HepG2 (cell line): ENCODE measurements around the gene C4BPA. TPM values are rescaled to one million over a fixed set of nuclear protein-coding genes. Genes with fewer than 3 reads are reported as not detected.

Source experiments
- CENPT ChIP-seq: sonication (generic); formaldehyde crosslinking; IDR thresholded peaks from 2 replicates; pipeline ENCODE4 v1.8.0; 2022; ENCODE audit warnings: low read depth, mild to moderate bottlenecking, moderate library complexity, missing genetic modification reagents
- CHCHD3 ChIP-seq: sonication (generic); formaldehyde crosslinking; IDR thresholded peaks from 2 replicates; pipeline ENCODE4 v1.8.0; 2022; ENCODE audit warnings: mild to moderate bottlenecking, missing genetic modification reagents, moderate library complexity
- HMG20A ChIP-seq: IDR thresholded peaks from 2 replicates; pipeline ENCODE4 v1.6.1; 2016; ENCODE audit warnings: borderline replicate concordance
- JDP2 ChIP-seq: sonication (generic); formaldehyde crosslinking; IDR thresholded peaks from 2 replicates; pipeline ENCODE4 v1.8.1; 2022; ENCODE audit warnings: missing genetic modification reagents, borderline replicate concordance
- MBD4 ChIP-seq: IDR thresholded peaks from 2 replicates; pipeline ENCODE4 v1.6.1; 2012; ENCODE audit warnings: low read length, inconsistent platforms, borderline replicate concordance
- NR2F2 ChIP-seq: IDR thresholded peaks from 2 replicates; pipeline ENCODE4 v1.6.1; 2012; ENCODE audit warnings: low read depth, inconsistent platforms, borderline replicate concordance
- PHB2 ChIP-seq: fragments of 450-650 bp; IDR thresholded peaks from 2 replicates; pipeline ENCODE4 v1.6.1; 2018; ENCODE audit not compliant: partially characterized antibody
- TBX3 ChIP-seq: fragments of 450-650 bp; IDR thresholded peaks from 2 replicates; pipeline ENCODE4 v1.6.1; 2017; ENCODE audit warnings: antibody characterized with exemption, mild to moderate bottlenecking, inconsistent platforms, borderline replicate concordance
- ZNF572 ChIP-seq: sonication (generic); formaldehyde crosslinking; IDR thresholded peaks from 2 replicates; pipeline ENCODE4 v1.5.1; 2020; ENCODE audit warnings: mild to moderate bottlenecking, missing genetic modification reagents
- polyA plus RNA-seq, 8 experiments: library from polyadenylated mRNA; depleted of rRNA in 3 of 8; stranded (reverse) in 7 of 8; unstranded in 1 of 8; fragments of >200 nt; fragmentation: Illumina TruSeq in 4 of 8; extraction: Trizol in 4 of 8; gene quantifications; 2 replicates each; pipeline versions ENCODE4 v1.2.1 to v1.2.3, GENCODE V29; 2011 to 2016; ENCODE audit warnings: low read depth in 4 of 8, missing spikeins in 1 of 8, mixed read lengths in 1 of 8; ENCODE audit not compliant: insufficient read depth in 1 of 8
- total RNA-seq, 5 experiments: library from RNA; depleted of rRNA; stranded (reverse); fragments of >200 nt; fragmentation: Illumina TruSeq; extraction: Trizol; gene quantifications; 2 replicates each; pipeline ENCODE4 v1.2.3, GENCODE V29; 2016; ENCODE audit warnings: low read depth in 1 of 5
- TF ChIP-seq, protein P1 (sequence below): IDR thresholded peaks from 2 replicates; pipeline ENCODE4 v1.6.1; 2016; ENCODE audit warnings: low read depth
- TF ChIP-seq, protein P2 (sequence below): sonication (generic); formaldehyde crosslinking; IDR thresholded peaks from 2 replicates; pipeline ENCODE4 v1.4.0; 2020; ENCODE audit warnings: missing genetic modification reagents, borderline replicate concordance
- TF ChIP-seq, protein P3 (sequence below), 2 experiments: fragments of 450-650 bp in 1 of 2; sonication (generic) in 1 of 2; formaldehyde crosslinking; IDR thresholded peaks; 2 replicates each; pipeline versions ENCODE4 v1.5.0 to v1.8.0; 2020 to 2022; ENCODE audit warnings: mild to moderate bottlenecking in 1 of 2, missing genetic modification reagents in 1 of 2
- TF ChIP-seq, protein P4 (sequence below): sonication (generic); formaldehyde crosslinking; conservative IDR thresholded peaks from 2 replicates; pipeline ENCODE4 v1.4.0; 2020; ENCODE audit warnings: missing genetic modification reagents
- TF ChIP-seq, protein P5 (sequence below): IDR thresholded peaks from 2 replicates; pipeline ENCODE4 v1.6.1; 2012; ENCODE audit warnings: inconsistent platforms
- TF ChIP-seq, protein P6 (sequence below), 2 experiments: sonication (generic) in 1 of 2; formaldehyde crosslinking in 1 of 2; IDR thresholded peaks; 2 replicates each; pipeline versions ENCODE4 v1.4.0 to v1.6.1; 2016 to 2020; ENCODE audit warnings: borderline replicate concordance in 1 of 2, low read depth in 1 of 2, mild to moderate bottlenecking in 1 of 2, missing genetic modification reagents in 1 of 2

The C4BPA gene
- total and polyA plus RNA-seq, 2 of the 13 experiments (the other 11 are each of a cell fraction or from before 2014, with no cell fraction given) = 32.1 to 60.1 TPM

DNA sequence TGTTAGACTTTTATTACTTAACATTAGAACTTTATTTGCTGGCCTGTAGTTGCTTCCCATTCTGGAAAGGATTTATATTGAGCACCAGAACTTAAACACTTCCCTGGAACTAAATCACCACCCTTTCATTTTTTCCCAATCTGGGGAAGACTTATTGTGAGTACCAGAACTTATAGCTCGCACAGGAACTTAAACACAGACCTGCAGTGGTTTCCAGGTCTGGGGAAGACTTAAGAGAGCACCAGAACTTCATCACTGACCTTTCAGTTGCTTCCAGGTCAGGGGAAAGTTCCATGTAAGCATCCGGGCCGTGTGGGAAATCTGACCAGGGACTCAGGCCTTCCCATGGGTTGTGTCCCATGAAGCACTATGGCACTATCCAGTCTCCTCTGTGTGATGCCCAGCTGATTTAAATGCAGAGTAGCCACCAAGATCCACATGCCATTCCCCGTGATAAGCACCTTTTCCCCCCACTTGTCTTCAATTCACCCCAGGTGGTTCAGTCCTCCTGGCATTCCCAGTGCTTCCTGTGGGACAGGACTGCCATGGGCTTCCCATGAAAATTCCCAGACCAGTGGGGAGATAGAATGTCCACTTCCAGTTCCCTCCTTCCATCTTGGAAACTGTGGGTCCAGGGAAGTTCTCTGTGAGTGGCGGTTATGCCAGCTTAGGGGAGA is 48.9 kb downstream of the C4BPA start (continued):
- TF ChIP-seq, protein P1, sequence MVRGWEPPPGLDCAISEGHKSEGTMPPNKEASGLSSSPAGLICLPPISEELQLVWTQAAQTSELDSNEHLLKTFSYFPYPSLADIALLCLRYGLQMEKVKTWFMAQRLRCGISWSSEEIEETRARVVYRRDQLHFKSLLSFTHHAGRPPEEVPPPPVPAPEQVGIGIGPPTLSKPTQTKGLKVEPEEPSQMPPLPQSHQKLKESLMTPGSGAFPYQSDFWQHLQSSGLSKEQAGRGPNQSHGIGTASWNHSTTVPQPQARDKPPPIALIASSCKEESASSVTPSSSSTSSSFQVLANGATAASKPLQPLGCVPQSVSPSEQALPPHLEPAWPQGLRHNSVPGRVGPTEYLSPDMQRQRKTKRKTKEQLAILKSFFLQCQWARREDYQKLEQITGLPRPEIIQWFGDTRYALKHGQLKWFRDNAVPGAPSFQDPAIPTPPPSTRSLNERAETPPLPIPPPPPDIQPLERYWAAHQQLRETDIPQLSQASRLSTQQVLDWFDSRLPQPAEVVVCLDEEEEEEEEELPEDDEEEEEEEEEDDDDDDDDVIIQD (CRISPR knock-in tag) = peak; percentile 13; the same call in 1 of the 2 replicates
- TF ChIP-seq, protein P2, sequence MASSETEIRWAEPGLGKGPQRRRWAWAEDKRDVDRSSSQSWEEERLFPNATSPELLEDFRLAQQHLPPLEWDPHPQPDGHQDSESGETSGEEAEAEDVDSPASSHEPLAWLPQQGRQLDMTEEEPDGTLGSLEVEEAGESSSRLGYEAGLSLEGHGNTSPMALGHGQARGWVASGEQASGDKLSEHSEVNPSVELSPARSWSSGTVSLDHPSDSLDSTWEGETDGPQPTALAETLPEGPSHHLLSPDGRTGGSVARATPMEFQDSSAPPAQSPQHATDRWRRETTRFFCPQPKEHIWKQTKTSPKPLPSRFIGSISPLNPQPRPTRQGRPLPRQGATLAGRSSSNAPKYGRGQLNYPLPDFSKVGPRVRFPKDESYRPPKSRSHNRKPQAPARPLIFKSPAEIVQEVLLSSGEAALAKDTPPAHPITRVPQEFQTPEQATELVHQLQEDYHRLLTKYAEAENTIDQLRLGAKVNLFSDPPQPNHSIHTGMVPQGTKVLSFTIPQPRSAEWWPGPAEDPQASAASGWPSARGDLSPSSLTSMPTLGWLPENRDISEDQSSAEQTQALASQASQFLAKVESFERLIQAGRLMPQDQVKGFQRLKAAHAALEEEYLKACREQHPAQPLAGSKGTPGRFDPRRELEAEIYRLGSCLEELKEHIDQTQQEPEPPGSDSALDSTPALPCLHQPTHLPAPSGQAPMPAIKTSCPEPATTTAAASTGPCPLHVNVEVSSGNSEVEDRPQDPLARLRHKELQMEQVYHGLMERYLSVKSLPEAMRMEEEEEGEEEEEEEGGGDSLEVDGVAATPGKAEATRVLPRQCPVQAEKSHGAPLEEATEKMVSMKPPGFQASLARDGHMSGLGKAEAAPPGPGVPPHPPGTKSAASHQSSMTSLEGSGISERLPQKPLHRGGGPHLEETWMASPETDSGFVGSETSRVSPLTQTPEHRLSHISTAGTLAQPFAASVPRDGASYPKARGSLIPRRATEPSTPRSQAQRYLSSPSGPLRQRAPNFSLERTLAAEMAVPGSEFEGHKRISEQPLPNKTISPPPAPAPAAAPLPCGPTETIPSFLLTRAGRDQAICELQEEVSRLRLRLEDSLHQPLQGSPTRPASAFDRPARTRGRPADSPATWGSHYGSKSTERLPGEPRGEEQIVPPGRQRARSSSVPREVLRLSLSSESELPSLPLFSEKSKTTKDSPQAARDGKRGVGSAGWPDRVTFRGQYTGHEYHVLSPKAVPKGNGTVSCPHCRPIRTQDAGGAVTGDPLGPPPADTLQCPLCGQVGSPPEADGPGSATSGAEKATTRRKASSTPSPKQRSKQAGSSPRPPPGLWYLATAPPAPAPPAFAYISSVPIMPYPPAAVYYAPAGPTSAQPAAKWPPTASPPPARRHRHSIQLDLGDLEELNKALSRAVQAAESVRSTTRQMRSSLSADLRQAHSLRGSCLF (CRISPR knock-in tag) = no peak
- TF ChIP-seq JDP2 (CRISPR knock-in tag) = no peak
- TF ChIP-seq, protein P3, sequence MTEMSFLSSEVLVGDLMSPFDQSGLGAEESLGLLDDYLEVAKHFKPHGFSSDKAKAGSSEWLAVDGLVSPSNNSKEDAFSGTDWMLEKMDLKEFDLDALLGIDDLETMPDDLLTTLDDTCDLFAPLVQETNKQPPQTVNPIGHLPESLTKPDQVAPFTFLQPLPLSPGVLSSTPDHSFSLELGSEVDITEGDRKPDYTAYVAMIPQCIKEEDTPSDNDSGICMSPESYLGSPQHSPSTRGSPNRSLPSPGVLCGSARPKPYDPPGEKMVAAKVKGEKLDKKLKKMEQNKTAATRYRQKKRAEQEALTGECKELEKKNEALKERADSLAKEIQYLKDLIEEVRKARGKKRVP (CRISPR knock-in tag; IDR thresholded peaks at IDR 0.05) = 0 out of 4 replicates have a peak, but pooled peaks of 1 of the 2 experiments have one; percentile 25
- TF ChIP-seq HMG20A (CRISPR knock-in tag) = no peak
- TF ChIP-seq CENPT (CRISPR knock-in tag) = no peak
- no peak for TF ChIP-seq PHB2
- TF ChIP-seq, protein P4, sequence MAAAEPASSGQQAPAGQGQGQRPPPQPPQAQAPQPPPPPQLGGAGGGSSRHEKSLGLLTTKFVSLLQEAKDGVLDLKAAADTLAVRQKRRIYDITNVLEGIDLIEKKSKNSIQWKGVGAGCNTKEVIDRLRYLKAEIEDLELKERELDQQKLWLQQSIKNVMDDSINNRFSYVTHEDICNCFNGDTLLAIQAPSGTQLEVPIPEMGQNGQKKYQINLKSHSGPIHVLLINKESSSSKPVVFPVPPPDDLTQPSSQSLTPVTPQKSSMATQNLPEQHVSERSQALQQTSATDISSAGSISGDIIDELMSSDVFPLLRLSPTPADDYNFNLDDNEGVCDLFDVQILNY (CRISPR knock-in tag) = no peak
- TF ChIP-seq ZNF572 (CRISPR knock-in tag) = 0 out of 2 replicates have a peak, but pooled peaks have one; percentile 74
- no peak for TF ChIP-seq TBX3
- peak; percentile 50; the same call in 1 of the 2 replicates for TF ChIP-seq NR2F2
- TF ChIP-seq CHCHD3 = no peak
- TF ChIP-seq, protein P5, sequence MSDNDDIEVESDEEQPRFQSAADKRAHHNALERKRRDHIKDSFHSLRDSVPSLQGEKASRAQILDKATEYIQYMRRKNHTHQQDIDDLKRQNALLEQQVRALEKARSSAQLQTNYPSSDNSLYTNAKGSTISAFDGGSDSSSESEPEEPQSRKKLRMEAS = peak; percentile 63
- TF ChIP-seq MBD4 = no peak
- TF ChIP-seq, protein P6, sequence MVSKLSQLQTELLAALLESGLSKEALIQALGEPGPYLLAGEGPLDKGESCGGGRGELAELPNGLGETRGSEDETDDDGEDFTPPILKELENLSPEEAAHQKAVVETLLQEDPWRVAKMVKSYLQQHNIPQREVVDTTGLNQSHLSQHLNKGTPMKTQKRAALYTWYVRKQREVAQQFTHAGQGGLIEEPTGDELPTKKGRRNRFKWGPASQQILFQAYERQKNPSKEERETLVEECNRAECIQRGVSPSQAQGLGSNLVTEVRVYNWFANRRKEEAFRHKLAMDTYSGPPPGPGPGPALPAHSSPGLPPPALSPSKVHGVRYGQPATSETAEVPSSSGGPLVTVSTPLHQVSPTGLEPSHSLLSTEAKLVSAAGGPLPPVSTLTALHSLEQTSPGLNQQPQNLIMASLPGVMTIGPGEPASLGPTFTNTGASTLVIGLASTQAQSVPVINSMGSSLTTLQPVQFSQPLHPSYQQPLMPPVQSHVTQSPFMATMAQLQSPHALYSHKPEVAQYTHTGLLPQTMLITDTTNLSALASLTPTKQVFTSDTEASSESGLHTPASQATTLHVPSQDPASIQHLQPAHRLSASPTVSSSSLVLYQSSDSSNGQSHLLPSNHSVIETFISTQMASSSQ (IDR thresholded peaks at IDR 0.05; ENCODE audit: low read depth) = no peak
- TF ChIP-seq, protein P6 (CRISPR knock-in tag; IDR thresholded peaks at IDR 0.05; ENCODE audit: borderline replicate concordance) = no peak
